Fibroblast of pulmonary artery (primary cell): ENCODE results near the gene MRPL27.

Experiments used
- DNase-seq: peaks from one replicate; pipeline ENCODE4 v3.0.0-alpha.2; 2010; ENCODE audit warnings: low read depth
- H3K4me3 ChIP-seq: replicated peaks from 2 replicates; pipeline ENCODE4 v1.5.1; 2011; ENCODE audit warnings: low read depth, mild to moderate bottlenecking, control low read depth, low read length, moderate library complexity
- TF ChIP-seq, protein P1 (sequence below): IDR thresholded peaks from 2 replicates; pipeline ENCODE4 v1.5.1; 2011; ENCODE audit warnings: mild to moderate bottlenecking, control low read depth, low read length, inconsistent platforms; ENCODE audit errors: missing control alignments

MRPL27 gene

DNA sequence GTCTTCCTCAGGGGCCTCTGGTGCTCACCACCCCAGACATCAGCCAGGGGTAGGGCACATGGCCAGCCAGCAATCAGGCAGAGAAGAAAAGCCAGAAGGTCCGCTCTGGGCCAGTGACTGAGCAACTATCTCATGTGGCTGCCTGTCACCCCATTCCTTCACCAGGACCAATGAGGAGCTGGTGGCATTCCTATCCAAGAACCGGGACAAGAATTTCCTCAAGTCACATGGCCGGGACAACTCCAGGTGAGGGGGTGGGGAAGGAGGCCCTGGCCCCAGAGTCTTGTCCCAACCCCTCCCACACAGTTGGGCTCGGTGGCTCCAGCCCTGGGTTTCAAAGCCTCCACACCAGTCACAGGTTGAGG is 17.7 kb downstream of the MRPL27 start:
- DNase-seq, result no peak
- no peak overlapping the region for H3K4me3 ChIP-seq
- TF ChIP-seq, protein P1, sequence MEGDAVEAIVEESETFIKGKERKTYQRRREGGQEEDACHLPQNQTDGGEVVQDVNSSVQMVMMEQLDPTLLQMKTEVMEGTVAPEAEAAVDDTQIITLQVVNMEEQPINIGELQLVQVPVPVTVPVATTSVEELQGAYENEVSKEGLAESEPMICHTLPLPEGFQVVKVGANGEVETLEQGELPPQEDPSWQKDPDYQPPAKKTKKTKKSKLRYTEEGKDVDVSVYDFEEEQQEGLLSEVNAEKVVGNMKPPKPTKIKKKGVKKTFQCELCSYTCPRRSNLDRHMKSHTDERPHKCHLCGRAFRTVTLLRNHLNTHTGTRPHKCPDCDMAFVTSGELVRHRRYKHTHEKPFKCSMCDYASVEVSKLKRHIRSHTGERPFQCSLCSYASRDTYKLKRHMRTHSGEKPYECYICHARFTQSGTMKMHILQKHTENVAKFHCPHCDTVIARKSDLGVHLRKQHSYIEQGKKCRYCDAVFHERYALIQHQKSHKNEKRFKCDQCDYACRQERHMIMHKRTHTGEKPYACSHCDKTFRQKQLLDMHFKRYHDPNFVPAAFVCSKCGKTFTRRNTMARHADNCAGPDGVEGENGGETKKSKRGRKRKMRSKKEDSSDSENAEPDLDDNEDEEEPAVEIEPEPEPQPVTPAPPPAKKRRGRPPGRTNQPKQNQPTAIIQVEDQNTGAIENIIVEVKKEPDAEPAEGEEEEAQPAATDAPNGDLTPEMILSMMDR, result no peak

DNA sequence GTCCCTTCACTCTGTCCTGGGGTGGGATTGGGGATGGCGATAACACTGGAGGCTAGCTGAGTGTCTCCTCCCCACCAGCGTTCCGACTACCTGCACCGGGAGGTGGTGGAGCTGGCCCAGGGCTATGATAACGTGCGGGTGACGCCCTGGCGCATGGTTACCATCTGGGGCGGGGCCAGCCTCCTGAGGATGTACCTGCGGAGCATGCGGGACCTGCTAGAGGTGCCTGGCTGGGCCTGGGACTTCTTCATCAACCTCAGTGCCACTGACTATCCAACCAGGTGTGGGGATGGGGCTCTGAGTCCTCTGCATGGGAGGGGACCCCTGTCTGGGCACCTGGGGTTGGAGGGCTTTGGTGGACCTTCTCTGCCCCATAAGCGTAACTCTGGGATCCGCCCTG is 18.2 kb downstream of the MRPL27 start:
- H3K4me3 ChIP-seq, result no peak overlapping the region
- TF ChIP-seq, protein P1, result no peak
- no peak for DNase-seq

DNA sequence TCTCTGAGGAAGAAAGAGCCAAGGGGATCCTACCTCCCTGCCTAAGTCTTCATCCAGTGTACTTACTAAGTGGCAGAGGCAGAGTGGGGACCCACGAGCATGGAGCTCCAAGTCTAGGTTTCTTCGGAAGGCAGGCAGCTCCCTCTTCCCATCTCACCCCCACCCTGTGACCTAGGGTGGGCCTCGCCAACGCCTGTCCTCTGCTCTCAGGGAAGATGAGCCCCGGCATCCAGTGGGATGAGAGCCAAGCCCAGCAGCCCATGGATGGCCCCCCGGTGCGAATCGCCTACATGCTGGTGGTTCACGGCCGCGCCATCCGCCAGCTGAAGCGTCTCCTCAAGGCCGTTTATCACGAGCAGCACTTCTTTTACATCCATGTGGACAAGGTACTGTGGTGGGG is 18.8 kb downstream of the MRPL27 start:
- no peak for DNase-seq
- no peak overlapping the region for H3K4me3 ChIP-seq
- TF ChIP-seq, protein P1, result no peak

DNA sequence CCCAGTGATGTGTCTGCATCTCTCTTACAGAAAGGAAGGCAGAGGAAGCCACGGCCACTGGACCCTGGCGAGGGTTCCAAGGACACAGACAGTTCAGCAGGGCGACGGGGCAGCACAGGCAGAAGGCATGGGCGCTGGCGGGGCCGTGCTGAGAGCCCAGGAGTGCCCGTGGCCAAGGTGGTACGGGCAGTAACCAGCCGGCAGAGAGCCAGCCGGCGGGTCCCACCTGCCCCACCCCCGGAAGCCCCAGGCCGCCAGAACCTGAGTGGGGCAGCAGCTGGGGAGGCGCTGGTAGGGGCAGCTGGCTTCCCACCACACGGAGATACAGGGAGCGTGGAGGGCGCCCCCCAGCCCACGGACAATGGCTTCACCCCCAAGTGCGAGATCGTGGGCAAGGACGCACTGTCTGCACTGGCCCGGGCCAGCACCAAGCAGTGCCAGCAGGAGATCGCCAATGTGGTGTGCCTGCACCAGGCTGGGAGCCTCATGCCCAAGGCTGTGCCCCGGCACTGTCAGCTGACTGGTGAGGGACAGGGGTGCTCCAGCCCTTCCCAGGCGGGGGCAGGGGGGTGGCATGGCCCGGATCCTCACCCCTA is 19.3 kb downstream of the MRPL27 start:
- TF ChIP-seq, protein P1, result no peak
- DNase-seq, result no peak
- no peak overlapping the region for H3K4me3 ChIP-seq

DNA sequence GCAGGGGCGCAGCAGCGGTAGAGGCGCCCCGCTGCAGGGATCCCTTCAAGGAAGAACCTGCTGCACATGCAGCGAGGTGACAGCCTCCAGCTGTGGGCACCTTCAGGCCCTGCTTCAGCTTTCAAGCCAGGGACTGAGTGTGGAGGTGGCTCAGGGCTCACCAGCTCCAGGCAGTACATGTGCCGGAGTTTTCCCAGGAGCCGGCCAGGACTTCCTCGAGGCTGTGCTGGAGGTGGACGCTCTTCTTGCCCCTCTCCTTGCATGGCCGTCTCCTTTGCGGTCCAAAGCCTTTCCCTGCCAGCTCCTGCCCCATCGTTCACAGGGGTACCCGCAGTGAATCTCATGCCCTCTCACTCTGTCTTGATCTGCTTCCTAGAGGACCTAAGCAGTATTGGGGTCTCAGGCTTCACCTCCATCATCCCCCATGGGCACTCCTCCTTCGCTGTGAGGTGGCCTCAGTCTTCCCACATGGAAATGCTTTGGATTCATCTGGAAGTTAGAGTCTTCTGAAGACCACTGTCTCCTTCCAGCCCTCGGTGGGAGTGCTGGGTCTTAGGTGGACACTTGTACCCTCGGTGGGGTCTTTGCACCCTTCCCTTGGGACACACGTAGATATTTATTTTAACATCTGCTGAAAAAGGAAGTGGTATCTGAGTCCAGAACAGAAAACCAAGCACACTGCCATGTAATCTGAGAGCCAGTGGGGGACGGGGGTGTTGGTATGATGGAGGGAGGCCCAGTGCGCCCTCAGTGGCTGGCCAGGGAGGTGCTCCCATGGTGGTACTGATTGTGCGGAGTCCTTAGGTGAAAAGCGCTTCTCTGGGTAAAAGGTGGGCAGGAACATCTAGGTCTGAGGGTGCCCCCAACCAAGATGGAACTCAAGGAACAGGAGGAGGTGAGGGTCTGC is 20.0 kb downstream of the MRPL27 start:
- TF ChIP-seq, protein P1, result no peak
- no peak for DNase-seq
- H3K4me3 ChIP-seq, result no peak overlapping the region

DNA sequence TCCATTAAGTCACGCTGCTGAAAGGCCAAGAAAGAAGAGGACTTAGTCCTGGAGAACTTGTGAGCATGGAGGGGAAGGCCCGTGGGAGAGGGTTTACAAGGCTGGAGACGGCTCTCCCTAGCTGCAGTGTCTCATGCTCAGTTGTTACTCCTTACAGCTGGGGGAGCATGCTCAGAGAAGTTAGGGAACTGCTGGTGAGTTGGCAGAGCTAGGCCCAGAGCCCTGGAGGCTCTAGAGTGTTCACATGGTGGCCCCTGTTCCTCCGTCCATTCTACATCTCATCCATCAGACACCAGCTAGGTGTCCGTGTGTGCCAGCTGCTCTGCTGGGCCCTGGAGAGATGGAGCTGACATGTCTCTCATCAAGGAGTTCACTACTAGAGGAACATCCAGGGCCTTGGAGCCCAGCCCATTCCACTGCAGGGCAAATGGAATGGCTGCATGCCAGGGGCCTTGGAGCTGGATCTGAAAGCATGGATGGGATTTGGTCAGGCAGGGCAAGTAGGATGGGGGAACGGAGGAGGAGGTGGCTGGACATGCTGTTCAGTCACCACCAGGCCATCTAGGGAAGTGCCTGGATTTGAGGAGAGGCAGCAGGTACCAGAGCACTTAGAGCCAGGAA is 20.8 kb downstream of the MRPL27 start:
- H3K4me3 ChIP-seq, result no peak overlapping the region
- no peak for DNase-seq
- TF ChIP-seq, protein P1, result no peak
